ENCODE measurements around the gene NFKBIA. TPM values are rescaled to one million over a fixed set of nuclear protein-coding genes. Genes with fewer than 3 reads are reported as not detected.
"Not testable (repeated sequence)": the region's sequence is repeated elsewhere in the genome, so short reads cannot be mapped to it uniquely, and the experiment has no call there.

Gene NFKBIA
- total and polyA plus RNA-seq, 4 donors = 39.3 to 90.7 (median 55.4) TPM

GRCh38 chr14:35386673-35387125 lies 17.9 kb downstream of the NFKBIA start:
- Histone ChIP-seq H3K27ac (ENCODE audit: low read depth, low read length) (peak overlapping the region; percentile 86), H3K4me1 (ENCODE audit: control insufficient read depth, insufficient read depth, low read length) (peaks cover 28% of the 10 kb centered on the region)

GRCh38 chr14:35385042-35385839 lies 19.3 kb downstream of the NFKBIA start:
- Histone ChIP-seq H3K36me3 (ENCODE audit: control insufficient read depth, insufficient read depth, low read length) (no peaks in the 10 kb centered on the region), H3K27me3 (ENCODE audit: control insufficient read depth, insufficient read depth, low read length) (no peaks in the 10 kb centered on the region), H3K4me3 (ENCODE audit: low read depth, low read length) (no peak overlapping the region), H3K4me1 (ENCODE audit: control insufficient read depth, insufficient read depth, low read length) (peaks cover 28% of the 10 kb centered on the region), H3K9me3 (ENCODE audit: control insufficient read depth, insufficient read depth, low read length) (no peaks in the 10 kb centered on the region), H3K27ac (ENCODE audit: low read depth, low read length) (peak overlapping the region; percentile 86)
- peak in 2 of 6 donors; percentile 84 to 91 for DNase-seq (ENCODE audit: low read depth in 4 of 6, low spot score in 6 of 6)
- 60% methylated on average over 14 of the region's 15 CpGs for WGBS (ENCODE audit: insufficient coverage)

More at GRCh38 chr14:35386673-35387125, 17.9 kb downstream of the NFKBIA start:
- Histone ChIP-seq H3K36me3 (ENCODE audit: control insufficient read depth, insufficient read depth, low read length) (no peaks in the 10 kb centered on the region), H3K27me3 (ENCODE audit: control insufficient read depth, insufficient read depth, low read length) (no peaks in the 10 kb centered on the region), H3K9me3 (ENCODE audit: control insufficient read depth, insufficient read depth, low read length) (no peaks in the 10 kb centered on the region), H3K4me3 (ENCODE audit: low read depth, low read length) (no peak overlapping the region)
- peak in 2 of 6 donors; percentile 29 to 35 for DNase-seq (ENCODE audit: low read depth in 4 of 6, low spot score in 6 of 6)
- WGBS (ENCODE audit: insufficient coverage) = 54% methylated on average over 12 of the region's 12 CpGs

DNA sequence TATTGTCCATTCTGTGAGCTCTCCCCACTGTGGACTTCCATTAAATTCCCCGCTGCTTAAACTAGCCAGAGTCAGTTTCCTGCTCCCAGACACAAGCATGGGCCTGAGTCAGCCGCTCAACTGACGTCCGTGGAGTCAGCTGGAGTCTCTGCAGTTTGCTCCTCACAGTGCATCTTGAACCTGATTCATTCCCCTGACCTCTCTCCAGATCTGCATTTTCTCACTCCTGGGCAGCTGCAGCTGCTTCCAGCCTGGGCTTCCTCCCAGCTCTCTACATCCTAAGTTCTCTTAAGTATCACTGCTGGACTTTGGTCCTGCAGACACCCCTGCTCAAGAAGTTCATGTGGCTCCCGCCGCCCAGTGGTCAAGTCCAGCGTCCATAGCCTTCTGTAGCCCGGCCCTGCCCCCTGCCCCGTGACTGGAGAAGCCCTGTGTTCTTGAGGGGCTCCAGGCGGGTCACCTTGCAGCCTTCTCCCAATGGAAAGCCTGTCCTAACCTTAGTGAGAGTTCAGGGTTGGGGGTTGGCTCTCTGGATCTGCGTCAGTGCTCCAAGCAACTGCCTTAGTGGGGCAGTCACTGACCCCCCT lies 20.0 kb downstream of the NFKBIA start:
- peaks cover 28% of the 10 kb centered on the region for H3K4me1 ChIP-seq (ENCODE audit: control insufficient read depth, insufficient read depth, low read length)
- peak in 1 of 6 donors; percentile 59 for DNase-seq (ENCODE audit: low read depth in 4 of 6, low spot score in 6 of 6)
- no peaks in the 10 kb centered on the region for H3K36me3 ChIP-seq (ENCODE audit: control insufficient read depth, insufficient read depth, low read length)
- no peaks in the 10 kb centered on the region for H3K9me3 ChIP-seq (ENCODE audit: control insufficient read depth, insufficient read depth, low read length)
- H3K4me3 ChIP-seq (ENCODE audit: low read depth, low read length) = no peak overlapping the region
- peak overlapping the region; percentile 86 for H3K27ac ChIP-seq (ENCODE audit: low read depth, low read length)
- 65% methylated on average over 11 of the region's 11 CpGs for WGBS (ENCODE audit: insufficient coverage)
- no peaks in the 10 kb centered on the region for H3K27me3 ChIP-seq (ENCODE audit: control insufficient read depth, insufficient read depth, low read length)

DNA sequence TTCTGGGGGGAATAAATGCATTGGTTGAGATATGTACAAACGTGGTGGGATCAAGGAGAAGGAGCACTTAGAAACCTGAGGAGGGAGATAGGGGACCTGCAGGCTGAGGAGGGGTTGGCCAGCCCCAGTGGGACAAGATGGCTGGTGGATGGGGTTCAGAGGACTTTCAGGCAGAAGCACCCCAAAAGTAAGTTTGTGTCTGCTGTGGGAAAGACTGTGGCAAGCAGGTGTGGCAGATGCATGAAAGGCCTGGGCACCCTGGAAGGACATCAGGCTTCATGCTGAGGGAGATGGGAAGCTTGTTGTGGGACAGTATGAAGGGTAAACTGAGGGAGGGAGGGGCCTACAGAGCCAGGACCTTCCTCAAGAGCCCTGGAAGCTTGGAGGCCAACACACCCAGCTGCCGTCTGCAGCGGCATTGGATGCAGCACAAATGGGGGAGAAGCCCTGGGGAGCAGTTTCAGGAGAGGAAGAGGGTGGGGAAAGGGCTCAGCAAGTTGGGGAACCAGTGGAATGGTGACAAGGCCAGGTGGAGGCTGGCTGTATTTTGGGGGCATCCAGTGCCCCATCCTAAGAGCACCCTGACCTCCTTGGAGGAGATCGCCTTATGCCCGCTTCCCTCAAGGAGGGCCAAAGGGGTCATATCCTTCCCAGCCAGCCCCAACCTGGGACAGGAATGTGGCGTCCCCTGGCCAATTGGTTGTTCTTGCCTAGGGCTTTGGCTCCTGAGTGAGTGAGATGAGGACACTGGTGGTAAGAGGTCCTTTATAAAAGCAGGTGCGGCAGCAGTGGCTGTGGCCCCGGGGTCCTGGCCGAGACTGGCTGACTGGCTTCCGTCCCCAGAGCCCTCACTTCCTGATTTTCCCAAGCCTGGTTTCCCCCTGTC lies 20.7 kb downstream of the NFKBIA start:
- WGBS (ENCODE audit: insufficient coverage) = 89% methylated on average over 9 of the region's 10 CpGs
- peak overlapping the region; percentile 86 for H3K27ac ChIP-seq (ENCODE audit: low read depth, low read length)
- H3K4me3 ChIP-seq (ENCODE audit: low read depth, low read length) = no peak overlapping the region

GRCh38 chr14:35380794-35381193 lies 23.8 kb downstream of the NFKBIA start:
- Histone ChIP-seq H3K4me3 (ENCODE audit: low read depth, low read length) (no peak overlapping the region), H3K9me3 (ENCODE audit: control insufficient read depth, insufficient read depth, low read length) (no peaks in the 10 kb centered on the region), H3K27me3 (ENCODE audit: control insufficient read depth, insufficient read depth, low read length) (no peaks in the 10 kb centered on the region), H3K4me1 (ENCODE audit: control insufficient read depth, insufficient read depth, low read length) (peaks cover 23% of the 10 kb centered on the region), H3K36me3 (ENCODE audit: control insufficient read depth, insufficient read depth, low read length) (no peaks in the 10 kb centered on the region), H3K27ac (ENCODE audit: low read depth, low read length) (no peak overlapping the region)
- no peak for DNase-seq (ENCODE audit: low read depth in 4 of 6, low spot score in 6 of 6)
- WGBS (ENCODE audit: insufficient coverage) = 70% methylated on average over 2 of the region's 7 CpGs

More for the DNA sequence above, 20.7 kb downstream of the NFKBIA start:
- DNase-seq (ENCODE audit: low read depth in 4 of 6, low spot score in 6 of 6) = no peak
- H3K27me3 ChIP-seq (ENCODE audit: control insufficient read depth, insufficient read depth, low read length) = no peaks in the 10 kb centered on the region
- H3K4me1 ChIP-seq (ENCODE audit: control insufficient read depth, insufficient read depth, low read length) = peaks cover 28% of the 10 kb centered on the region
- no peaks in the 10 kb centered on the region for H3K36me3 ChIP-seq (ENCODE audit: control insufficient read depth, insufficient read depth, low read length)
- no peaks in the 10 kb centered on the region for H3K9me3 ChIP-seq (ENCODE audit: control insufficient read depth, insufficient read depth, low read length)

DNA sequence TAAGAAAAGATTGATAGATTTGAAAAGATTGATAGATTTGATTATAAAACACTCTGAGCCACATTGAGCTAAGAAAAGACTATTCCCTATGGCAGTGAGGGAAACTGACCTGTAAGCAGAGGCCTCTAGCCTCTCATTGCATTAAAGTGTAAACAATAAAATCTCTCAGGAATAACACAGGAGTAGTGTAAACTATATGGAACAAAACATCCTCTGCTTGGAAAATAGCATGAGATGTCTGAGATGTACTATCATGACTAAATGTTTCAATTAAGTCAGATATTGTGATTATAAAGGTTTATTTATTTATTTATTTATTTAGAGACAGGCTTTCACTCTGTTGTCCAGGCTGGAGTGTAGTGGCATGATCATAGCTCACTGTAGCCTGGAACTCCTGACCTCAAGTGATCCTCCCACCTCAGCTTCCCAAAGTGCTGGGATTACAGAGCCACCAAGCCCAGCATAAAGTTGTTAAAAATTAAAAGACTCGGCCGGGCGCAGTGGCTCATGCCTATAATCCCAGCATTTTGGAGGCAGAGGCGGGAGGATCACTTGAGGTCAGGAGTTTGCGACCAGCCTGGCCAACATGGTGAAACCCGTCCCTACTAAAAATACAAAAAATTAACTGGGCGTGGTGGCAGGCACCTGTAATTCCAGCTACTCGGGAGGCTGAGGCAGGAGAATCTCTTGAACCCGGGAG lies 25.2 kb downstream of the NFKBIA start:
- not testable (repeated sequence) for H3K4me3 ChIP-seq (ENCODE audit: low read depth, low read length); H3K27ac ChIP-seq (ENCODE audit: low read depth, low read length); H3K4me1 ChIP-seq (ENCODE audit: control insufficient read depth, insufficient read depth, low read length); DNase-seq (ENCODE audit: low read depth in 4 of 6, low spot score in 6 of 6); H3K9me3 ChIP-seq (ENCODE audit: control insufficient read depth, insufficient read depth, low read length); H3K27me3 ChIP-seq (ENCODE audit: control insufficient read depth, insufficient read depth, low read length); H3K36me3 ChIP-seq (ENCODE audit: control insufficient read depth, insufficient read depth, low read length)
- no CpG with 5 or more reads among the region's 9 CpGs for WGBS (ENCODE audit: insufficient coverage)

DNA sequence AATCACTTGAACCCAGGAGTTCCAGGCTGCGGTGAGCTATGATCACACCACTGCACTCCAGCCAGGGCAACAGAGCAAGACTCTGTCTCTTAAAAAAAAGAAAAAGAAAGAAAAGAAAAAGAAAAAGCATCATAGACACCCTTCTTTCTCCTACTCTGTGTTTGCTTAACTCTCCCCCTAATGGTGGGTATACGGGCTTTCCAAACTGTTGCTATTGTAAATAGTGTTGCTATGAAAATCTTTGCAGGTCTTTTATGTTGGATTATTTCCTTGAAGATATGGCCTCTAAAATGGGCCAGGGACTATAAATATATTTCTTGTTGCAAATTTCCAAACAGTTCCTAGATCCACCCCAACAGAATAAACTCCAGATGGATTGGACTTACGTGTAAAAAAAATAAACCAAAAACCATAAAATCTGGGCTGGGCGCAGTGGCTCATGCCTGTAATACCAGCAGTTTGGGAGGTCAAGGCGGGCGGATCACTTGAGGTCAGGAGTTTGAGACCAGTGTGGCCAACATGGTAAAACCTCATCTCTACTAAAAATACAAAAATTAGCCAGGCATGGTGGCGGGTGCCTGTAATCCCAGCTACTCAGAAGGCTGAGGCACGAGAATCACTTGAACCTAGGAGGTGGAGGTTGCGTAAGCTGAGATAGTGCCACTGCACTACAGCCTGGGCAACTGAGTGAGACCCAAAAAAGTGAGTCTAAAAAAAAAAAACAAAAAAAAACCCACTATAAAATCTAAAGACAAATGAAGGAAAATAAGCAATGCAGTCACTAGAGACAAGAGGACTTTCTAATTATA lies 25.9 kb downstream of the NFKBIA start:
- Histone ChIP-seq H3K27me3 (ENCODE audit: control insufficient read depth, insufficient read depth, low read length) (no peaks in the 10 kb centered on the region), H3K4me1 (ENCODE audit: control insufficient read depth, insufficient read depth, low read length) (peaks cover 1% of the 10 kb centered on the region), H3K9me3 (ENCODE audit: control insufficient read depth, insufficient read depth, low read length) (no peaks in the 10 kb centered on the region), H3K4me3 (ENCODE audit: low read depth, low read length) (no peak overlapping the region), H3K27ac (ENCODE audit: low read depth, low read length) (no peak overlapping the region), H3K36me3 (ENCODE audit: control insufficient read depth, insufficient read depth, low read length) (no peaks in the 10 kb centered on the region)
- DNase-seq (ENCODE audit: low read depth in 4 of 6, low spot score in 6 of 6) = no peak
- 98% methylated on average over 4 of the region's 9 CpGs for WGBS (ENCODE audit: insufficient coverage)

DNA sequence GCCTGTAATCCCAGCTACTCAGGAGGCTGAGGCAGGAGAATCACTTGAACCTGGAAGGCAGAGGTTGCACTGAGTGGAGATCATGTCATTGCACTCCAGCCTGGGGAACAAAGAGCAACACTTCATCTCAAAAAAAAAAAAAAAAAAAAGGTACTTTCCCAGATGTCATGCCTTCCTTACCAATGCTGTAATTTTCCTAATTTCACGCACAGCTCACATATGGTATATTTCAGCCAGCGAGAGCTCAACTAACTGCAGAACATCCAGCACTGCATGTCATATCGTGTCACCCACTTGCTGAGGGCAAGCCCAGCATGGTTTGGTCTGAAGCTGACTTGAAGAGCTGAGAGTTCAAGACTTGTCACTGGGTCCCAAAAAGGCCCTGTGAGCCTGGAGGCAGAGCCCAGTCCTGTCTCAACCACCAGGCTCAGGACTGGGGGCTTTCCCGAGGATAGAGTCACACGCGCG lies 29.0 kb downstream of the NFKBIA start:
- DNase-seq (ENCODE audit: low read depth in 4 of 6, low spot score in 6 of 6) = peak in 1 of 6 donors; percentile 4
- H3K4me1 ChIP-seq (ENCODE audit: control insufficient read depth, insufficient read depth, low read length) = no peaks in the 10 kb centered on the region
- no peaks in the 10 kb centered on the region for H3K27me3 ChIP-seq (ENCODE audit: control insufficient read depth, insufficient read depth, low read length)
- H3K4me3 ChIP-seq (ENCODE audit: low read depth, low read length) = no peak overlapping the region
- peaks cover 2% of the 10 kb centered on the region for H3K9me3 ChIP-seq (ENCODE audit: control insufficient read depth, insufficient read depth, low read length)
- no peaks in the 10 kb centered on the region for H3K36me3 ChIP-seq (ENCODE audit: control insufficient read depth, insufficient read depth, low read length)
- no peak overlapping the region for H3K27ac ChIP-seq (ENCODE audit: low read depth, low read length)
- WGBS (ENCODE audit: insufficient coverage) = 100% methylated on average over 3 of the region's 7 CpGs

Data from spinal cord (tissue), 10 donors.